K562 (cell line): ENCODE results near the gene FOLH1. TPM values are rescaled to one million over a fixed set of nuclear protein-coding genes. Genes with fewer than 3 reads are reported as not detected.
"Not testable (repeated sequence)": the region's sequence is repeated elsewhere in the genome, so short reads cannot be mapped to it uniquely, and the experiment has no call there.

ENCODE experiments used
- ATAC-seq: fragments of 200-7000 bp; cut with Tn5 transposase; 3 replicates; pipeline ENCODE4 v1.9.1; 2020; ENCODE audit warnings: moderate library complexity
- BruUV-seq: library from RNA; stranded (reverse); fragments of 400-500 nt; replicated peaks from 2 replicates; lab custom pipeline; 2021; lab: Mats Ljungman, UMichigan
- CTCF ChIA-PET: fragments of 300-600 bp; formaldehyde crosslinking; extraction: SDS; loops from one replicate; lab custom pipeline; 2021; ENCODE audit warnings: low intra/inter-chr PET ratio; lab: Yijun Ruan, JAX
- POLR2A ChIA-PET: fragments of 300-600, 350-650 bp; sonication (Branson Sonifier 250); formaldehyde crosslinking; extraction: SDS; loops from one replicate; lab custom pipeline; 2021; ENCODE audit warnings: antibody characterized with exemption, inconsistent platforms; lab: Yijun Ruan, JAX
- DNase-seq, 4 experiments: peaks; one replicate each; pipeline versions ENCODE4 v3.0.0 to v3.0.0-alpha.2; 2011 to 2018; ENCODE audit warnings: low spot score in 3 of 4, mixed read lengths in 3 of 4; ENCODE audit errors: extremely low read depth in 1 of 4
- FAIRE-seq: peaks from 2 replicates; lab custom pipeline; 2011; peaks lifted over from hg19 to GRCh38; lab: Jason Lieb, UNC
- H2AFZ ChIP-seq: 2 replicates; pipeline ENCODE4 v1.6.0; 2011; ENCODE audit warnings: low read depth, low read length, control low read depth, inconsistent platforms
- H3K27ac ChIP-seq: fragments of 200-600 bp; 3 replicates; pipeline ENCODE4 v1.8.0; 2011; ENCODE audit warnings: low read depth, mild to moderate bottlenecking, control low read depth, inconsistent platforms, low read length, moderate library complexity, mixed read lengths; ENCODE audit errors: extremely low read depth
- H3K27me3 ChIP-seq, 2 experiments: fragments of 300-600 bp in 1 of 2; 2 replicates in 1 of 2; 3 replicates in 1 of 2; pipeline versions ENCODE4 v1.6.0 to v1.8.0; 2011; ENCODE audit warnings: inconsistent platforms in 2 of 2, low read length in 2 of 2, mild to moderate bottlenecking in 1 of 2, mixed read lengths in 1 of 2, moderate library complexity in 1 of 2; ENCODE audit not compliant: control insufficient read depth in 2 of 2, insufficient read depth in 2 of 2
- H3K36me3 ChIP-seq: fragments of 300-600 bp; 3 replicates; pipeline ENCODE4 v1.8.0; 2011; ENCODE audit warnings: mild to moderate bottlenecking, low read length, inconsistent platforms; ENCODE audit not compliant: control insufficient read depth, insufficient read depth
- H3K4me1 ChIP-seq, 2 experiments: fragments of 200-600 bp in 1 of 2; replicated peaks in 1 of 2; 2 replicates in 1 of 2; 3 replicates in 1 of 2; pipeline versions ENCODE4 v1.5.1 to v1.8.0; 2011; ENCODE audit warnings: inconsistent platforms in 2 of 2, low read length in 2 of 2, mild to moderate bottlenecking in 1 of 2, mixed read lengths in 1 of 2, moderate library complexity in 1 of 2; ENCODE audit not compliant: control insufficient read depth in 2 of 2, insufficient read depth in 2 of 2
- H3K4me2 ChIP-seq: 2 replicates; pipeline ENCODE4 v1.6.1; 2011; ENCODE audit warnings: low read length, control low read depth, inconsistent platforms, mixed read lengths; ENCODE audit not compliant: insufficient read depth
- H3K4me3 ChIP-seq: fragments of 200-600 bp; sonication (generic), shearing (Covaris generic); 2 replicates; pipeline ENCODE4 v1.5.1; 2016; ENCODE audit warnings: control low read depth, inconsistent platforms
- H3K79me2 ChIP-seq: fragments of 200-600 bp; 3 replicates; pipeline ENCODE4 v1.8.0; 2011; ENCODE audit warnings: low read length, inconsistent platforms; ENCODE audit not compliant: control insufficient read depth, insufficient read depth
- H3K9ac ChIP-seq, 2 experiments: 2 replicates each; pipeline versions ENCODE4 v1.6.0 to v1.6.1; 2011; ENCODE audit warnings: low read depth in 2 of 2, low read length in 2 of 2, control low read depth in 1 of 2, inconsistent platforms in 1 of 2, mild to moderate bottlenecking in 1 of 2, mixed read lengths in 1 of 2; ENCODE audit not compliant: insufficient read depth in 1 of 2
- H3K9me1 ChIP-seq: one replicate; pipeline ENCODE4 v1.6.0; 2011; ENCODE audit warnings: inconsistent platforms, mild to moderate bottlenecking, low read length, moderate library complexity; ENCODE audit not compliant: control insufficient read depth, insufficient read depth
- H3K9me3 ChIP-seq: replicated peaks from 2 replicates; pipeline ENCODE4 v1.5.1; 2011; ENCODE audit warnings: low read depth, low read length, inconsistent platforms; ENCODE audit not compliant: control insufficient read depth, insufficient read depth
- H4K20me1 ChIP-seq: replicated peaks from 2 replicates; pipeline ENCODE4 v1.6.1; 2011; ENCODE audit warnings: low read length, inconsistent platforms, mixed read lengths; ENCODE audit not compliant: control insufficient read depth, insufficient read depth
- WGBS: fragments of 100-300 bp; shearing (Covaris generic); methylation state at CpG from one replicate; pipeline ENCODE4 v1.1.6; 2016; ENCODE audit warnings: low coverage, mixed read lengths; ENCODE audit not compliant: insufficient coverage; ENCODE audit errors: missing lambda C conversion rate; 5-methylcytosine and 5-hydroxymethylcytosine counted together
- in situ Hi-C: fragments of 300-500 bp; cut with MboI; formaldehyde crosslinking; loops from 4 replicates; pipeline ENCODE4 v1.15.0; 2018; ENCODE audit warnings: inconsistent platforms, mixed read lengths
- intact Hi-C: fragments of 100-400 bp; cut with micrococcal nuclease; formaldehyde crosslinking; loops from 2 replicates; pipeline ENCODE4 v1.14.2; 2022
- polyA plus RNA-seq, 8 experiments: library from polyadenylated mRNA; depleted of rRNA in 4 of 8; stranded (reverse) in 5 of 8; unstranded in 3 of 8; fragments of >200 nt; fragmentation: Nextera tagmentation in 2 of 8; fragmentation: Illumina TruSeq in 1 of 8; extraction: Ambion mirVana in 2 of 8; extraction: Trizol in 1 of 8; gene quantifications; 2 replicates each; pipeline versions ENCODE4 v1.2.1 to v1.2.3, GENCODE V29; 2011 to 2014; ENCODE audit warnings: inconsistent platforms in 1 of 8, missing spikeins in 1 of 8
- total RNA-seq, 7 experiments: library from RNA; depleted of rRNA in 6 of 7; stranded (reverse); fragments of >200 nt in 6 of 7; fragmentation: Illumina TruSeq in 2 of 7; extraction: Trizol in 2 of 7; gene quantifications; 2 replicates each; pipeline versions ENCODE4 v1.2.1 to v1.2.3, GENCODE V29; 2011 to 2021; ENCODE audit warnings: low replicate concordance in 1 of 7

The FOLH1 gene
- total and polyA plus RNA-seq, 9 of the 15 experiments (the other 6 are each of a cell fraction or from before 2014, with no cell fraction given), result not detected

GRCh38 chr11:49184756-49185155 is 23.6 kb downstream of the FOLH1 start:
- DNase-seq, H3K79me2 ChIP-seq, intact Hi-C loops, H3K4me1 ChIP-seq, H3K27ac ChIP-seq, POLR2A ChIA-PET, H3K4me3 ChIP-seq, in situ Hi-C loops, H3K4me2 ChIP-seq, BruUV-seq, H3K27me3 ChIP-seq, CTCF ChIA-PET, ATAC-seq, H4K20me1 ChIP-seq, H3K36me3 ChIP-seq, H3K9me3 ChIP-seq, FAIRE-seq, H2AFZ ChIP-seq, H3K9me1 ChIP-seq, H3K9ac ChIP-seq: not testable (repeated sequence)

- H3K9me1 ChIP-seq, FAIRE-seq: not testable (repeated sequence)
- 0% methylated on average over 3 of the region's 3 CpGs for WGBS
Measured at GRCh38 chr11:49177936-49178335, 30.5 kb downstream of the FOLH1 start.

GRCh38 chr11:49175378-49175777 is 33.0 kb downstream of the FOLH1 start:
- H3K27ac ChIP-seq, intact Hi-C loops, H3K4me3 ChIP-seq, H3K79me2 ChIP-seq, H3K9ac ChIP-seq, FAIRE-seq, H3K27me3 ChIP-seq, H3K4me2 ChIP-seq, H3K36me3 ChIP-seq, in situ Hi-C loops, POLR2A ChIA-PET, BruUV-seq, H3K4me1 ChIP-seq, H3K9me1 ChIP-seq, ATAC-seq, CTCF ChIA-PET, DNase-seq, H4K20me1 ChIP-seq, H2AFZ ChIP-seq, H3K9me3 ChIP-seq: not testable (repeated sequence)

More at GRCh38 chr11:49177936-49178335, 30.5 kb downstream of the FOLH1 start:
- CTCF ChIA-PET, DNase-seq, BruUV-seq, H3K4me2 ChIP-seq, in situ Hi-C loops, H2AFZ ChIP-seq, H4K20me1 ChIP-seq, POLR2A ChIA-PET, ATAC-seq, H3K9ac ChIP-seq, H3K36me3 ChIP-seq, H3K9me3 ChIP-seq, intact Hi-C loops, H3K4me3 ChIP-seq, H3K79me2 ChIP-seq, H3K4me1 ChIP-seq, H3K27me3 ChIP-seq, H3K27ac ChIP-seq: not testable (repeated sequence)

GRCh38 chr11:49174691-49175366 is 33.6 kb downstream of the FOLH1 start:
- FAIRE-seq, intact Hi-C loops: not testable (repeated sequence)

More at GRCh38 chr11:49174691-49175366, 33.6 kb downstream of the FOLH1 start:
- H2AFZ ChIP-seq, H3K9me3 ChIP-seq, H3K9me1 ChIP-seq, ATAC-seq, H3K27me3 ChIP-seq, H4K20me1 ChIP-seq, H3K79me2 ChIP-seq, POLR2A ChIA-PET, H3K9ac ChIP-seq, CTCF ChIA-PET, H3K4me1 ChIP-seq, H3K27ac ChIP-seq, H3K4me3 ChIP-seq, in situ Hi-C loops, H3K36me3 ChIP-seq, DNase-seq, H3K4me2 ChIP-seq, BruUV-seq: not testable (repeated sequence)
- WGBS, result 0% methylated on average over 2 of the region's 3 CpGs
